NCI-H1417 treated with DMSO at 0.1 percent for 48 hours (cell line): Measurements from ENCODE around the gene BRAT1.

Source experiments
- DNase-seq: peaks from one replicate; lab custom pipeline; 2025; lab: John Stamatoyannopoulos, UW

Gene BRAT1

DNA sequence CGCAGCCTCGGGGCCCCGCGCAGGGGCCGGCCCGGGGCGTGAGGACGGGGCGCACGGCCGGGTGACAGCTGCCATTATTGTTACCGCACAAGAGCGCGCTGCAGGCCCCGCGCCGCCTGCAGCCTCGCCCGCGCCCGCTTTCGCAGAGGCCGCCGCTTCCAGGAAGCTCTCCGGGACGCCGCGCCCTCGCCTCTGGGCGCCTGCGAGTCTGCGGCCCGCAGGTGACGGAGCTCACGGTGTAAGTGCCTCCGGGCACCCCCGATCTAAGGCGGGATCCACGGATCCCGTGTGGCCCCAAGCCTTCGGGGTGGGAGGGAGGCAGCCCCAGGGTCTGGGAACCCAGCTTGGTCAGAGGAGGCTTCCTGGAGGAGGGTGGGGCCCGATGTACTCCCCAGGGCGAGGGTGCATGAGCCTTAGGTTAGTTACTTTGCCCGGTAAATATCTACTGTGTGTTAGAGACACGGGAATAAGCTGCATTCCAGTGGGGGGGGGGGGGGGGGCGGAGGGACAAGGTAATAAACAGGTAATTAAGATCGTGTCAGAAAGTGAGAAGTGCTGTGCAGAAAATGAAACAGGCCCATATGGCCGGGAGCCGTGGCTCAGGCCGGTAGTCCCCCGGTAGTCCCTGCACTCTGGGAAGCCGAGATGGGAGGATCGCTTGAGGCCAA, 4.1 kb upstream of the BRAT1 start:
- no peak for DNase-seq

DNA sequence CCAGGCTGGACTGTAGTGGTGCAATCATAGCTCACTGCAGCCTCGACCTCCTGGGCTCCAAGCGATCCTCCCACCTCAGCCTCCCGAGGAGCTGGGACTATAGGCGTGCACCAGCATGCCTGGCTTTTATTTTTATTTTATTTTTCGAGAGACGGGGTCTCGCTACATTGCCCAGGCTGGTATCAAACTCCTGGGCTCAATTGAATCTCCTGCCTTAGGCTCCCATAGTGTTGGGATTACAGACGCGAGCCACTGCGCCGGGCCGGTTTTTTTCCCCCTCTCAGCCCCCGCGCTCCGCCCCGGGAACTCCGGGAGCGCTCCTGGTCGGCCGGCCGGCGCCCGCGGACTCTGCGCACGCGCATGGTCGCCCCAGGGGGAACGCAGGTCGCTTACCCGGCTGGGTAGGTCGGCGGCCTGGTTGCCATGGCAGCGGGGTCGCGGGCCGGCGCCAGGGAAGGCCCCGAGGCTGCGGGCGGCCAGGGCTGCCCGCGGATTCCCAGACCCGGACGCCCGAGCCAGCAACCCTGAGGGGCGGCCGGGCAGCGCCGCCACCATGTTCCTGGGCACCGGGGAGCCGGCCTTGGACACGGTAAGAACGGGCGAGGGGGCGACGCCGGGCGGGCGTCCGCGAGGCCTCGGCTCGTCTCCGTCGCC, 3.4 kb upstream of the BRAT1 start, which contains the start of gene IQCE:
TSS of gene IQCE (plus strand) at position 351 of the 654 bp plus-strand sequence. CDS start at position 554, 203 bp downstream.
- peak; percentile 52 for DNase-seq

DNA sequence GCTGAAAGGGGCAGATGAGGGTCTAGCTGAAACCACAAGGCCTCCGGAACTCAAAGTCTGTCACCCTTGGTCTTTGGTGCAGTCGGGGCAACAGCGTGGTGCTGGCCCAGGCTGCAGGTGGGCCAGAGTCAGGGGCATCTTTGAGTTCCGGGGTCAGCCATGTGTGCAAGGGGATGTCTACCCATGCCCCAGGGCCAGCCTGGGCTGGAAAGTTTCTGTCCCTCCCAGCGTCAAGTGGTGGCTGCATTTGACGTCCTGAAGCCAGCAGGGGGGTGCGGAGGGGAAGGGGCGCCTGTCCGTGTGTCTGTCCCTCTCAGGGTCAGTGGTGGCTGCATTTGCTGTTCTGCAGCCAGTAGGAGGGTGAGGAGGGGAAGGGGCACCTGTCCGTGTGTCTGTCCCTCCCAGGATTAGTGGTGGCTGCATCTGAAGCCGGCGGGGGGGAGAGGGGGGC, 638 bp downstream of the BRAT1 start:
- DNase-seq, result no peak

DNA sequence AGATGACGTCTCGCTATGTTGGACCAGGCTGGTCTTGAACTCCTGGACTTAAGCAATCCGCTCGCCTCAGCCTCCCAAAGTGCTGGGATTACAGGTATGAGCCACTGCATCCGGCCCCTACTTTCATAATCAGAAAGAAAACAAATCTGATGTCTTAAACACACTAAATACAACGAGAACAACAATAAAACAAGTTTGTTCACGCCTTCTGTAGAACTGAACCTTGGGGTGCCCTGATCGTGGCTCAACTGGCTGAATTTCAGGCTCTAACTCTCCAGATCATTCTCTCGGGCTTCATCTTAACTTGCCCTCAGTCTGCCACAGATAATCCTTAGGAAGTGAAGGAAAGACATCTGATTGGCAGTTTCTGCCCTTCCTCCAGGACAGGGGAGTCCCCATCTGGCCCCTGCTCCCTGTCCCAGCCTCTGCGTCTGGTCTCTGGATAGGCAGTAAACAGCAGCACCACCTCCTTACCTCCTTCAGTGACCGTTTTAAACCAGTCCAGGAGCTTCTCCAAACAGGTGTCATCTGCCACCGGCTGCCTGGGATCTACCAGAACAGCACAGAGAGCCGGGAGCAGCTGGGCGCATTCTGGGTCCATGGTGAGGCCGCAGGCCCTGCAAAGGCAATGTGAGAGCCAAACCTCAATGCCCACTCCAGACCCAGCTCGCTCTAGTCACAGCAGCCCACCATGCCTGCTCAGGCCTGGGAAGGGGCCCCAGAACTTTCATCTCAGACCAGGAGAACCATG, 1.3 kb downstream of the BRAT1 start:
- DNase-seq, result no peak

DNA sequence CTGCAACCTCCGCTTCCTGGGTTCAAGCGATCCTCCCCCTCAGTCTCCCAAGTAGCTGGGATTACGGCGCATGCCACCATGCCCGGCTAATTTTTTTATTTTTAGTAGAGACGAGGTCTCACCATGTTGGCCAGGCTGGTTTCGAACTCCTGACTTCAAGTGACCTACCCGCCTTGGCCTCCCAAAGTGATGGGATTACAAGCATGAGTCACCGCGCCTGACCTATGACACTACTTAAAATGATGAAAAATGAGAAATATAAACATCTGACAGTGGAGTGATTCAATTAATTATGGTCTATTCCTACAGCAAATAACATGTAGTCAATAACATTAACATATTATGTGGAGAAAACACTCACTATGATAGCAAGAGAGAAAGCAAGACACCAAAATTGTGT, 2.2 kb downstream of the BRAT1 start:
- no peak for DNase-seq

DNA sequence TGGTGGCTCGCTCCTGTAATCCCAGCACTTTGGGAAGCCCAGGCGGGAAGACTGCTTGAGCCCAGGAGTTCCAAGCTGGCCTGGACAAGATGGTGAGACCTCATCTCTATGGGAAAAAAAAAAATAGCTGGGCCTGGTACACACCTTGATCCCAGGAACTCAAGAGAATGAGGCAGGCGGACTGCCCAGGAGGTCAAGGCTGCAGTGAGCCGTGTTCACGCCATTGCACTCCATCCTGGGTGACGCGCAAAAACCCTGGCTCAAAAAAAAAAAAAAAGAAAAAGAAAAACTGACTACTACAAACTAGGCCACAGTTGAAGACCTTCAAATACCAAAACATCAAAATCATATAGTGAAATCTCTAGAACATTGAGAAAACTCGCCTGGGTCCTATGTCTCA, 3.9 kb downstream of the BRAT1 start:
- DNase-seq, result no peak

DNA sequence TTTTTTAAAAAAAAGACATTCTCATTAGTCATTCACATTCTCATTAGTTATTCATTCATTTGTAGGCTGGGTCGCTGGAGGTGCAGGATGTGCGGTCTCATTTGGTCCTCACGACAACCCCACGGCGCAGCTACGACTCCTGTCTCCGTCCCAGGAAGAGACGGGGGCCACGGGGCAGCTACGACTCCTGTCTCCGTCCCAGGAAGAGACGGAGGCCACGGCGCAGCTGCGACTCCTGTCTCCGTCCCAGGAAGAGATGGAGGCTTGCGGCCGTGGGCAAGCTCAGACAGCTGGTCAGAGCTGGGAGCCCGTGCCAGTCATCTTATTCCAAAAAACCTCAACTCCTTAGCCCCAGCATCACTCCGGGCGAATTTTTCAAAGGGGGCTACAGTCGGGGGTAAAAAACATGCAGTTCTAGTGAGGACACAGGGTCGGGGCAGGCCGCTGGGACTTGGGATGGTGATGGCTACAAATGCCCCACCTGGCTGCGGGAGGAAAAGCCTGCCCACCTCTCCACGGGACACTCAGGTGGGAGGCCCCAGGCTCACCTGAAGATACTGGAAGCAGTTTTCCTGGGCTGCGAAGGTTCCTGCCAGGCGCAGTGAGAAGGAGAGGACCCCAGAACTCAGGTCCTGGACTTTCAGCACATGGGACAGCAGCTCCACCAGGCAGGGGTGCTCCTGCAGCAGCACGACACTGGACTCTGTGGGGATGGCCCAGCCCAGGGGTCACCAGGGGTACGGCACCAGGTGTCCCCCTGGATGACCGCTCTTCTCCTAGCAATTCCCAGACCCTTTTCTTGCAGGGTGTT, 8.3 kb downstream of the BRAT1 start:
- DNase-seq, result no peak

DNA sequence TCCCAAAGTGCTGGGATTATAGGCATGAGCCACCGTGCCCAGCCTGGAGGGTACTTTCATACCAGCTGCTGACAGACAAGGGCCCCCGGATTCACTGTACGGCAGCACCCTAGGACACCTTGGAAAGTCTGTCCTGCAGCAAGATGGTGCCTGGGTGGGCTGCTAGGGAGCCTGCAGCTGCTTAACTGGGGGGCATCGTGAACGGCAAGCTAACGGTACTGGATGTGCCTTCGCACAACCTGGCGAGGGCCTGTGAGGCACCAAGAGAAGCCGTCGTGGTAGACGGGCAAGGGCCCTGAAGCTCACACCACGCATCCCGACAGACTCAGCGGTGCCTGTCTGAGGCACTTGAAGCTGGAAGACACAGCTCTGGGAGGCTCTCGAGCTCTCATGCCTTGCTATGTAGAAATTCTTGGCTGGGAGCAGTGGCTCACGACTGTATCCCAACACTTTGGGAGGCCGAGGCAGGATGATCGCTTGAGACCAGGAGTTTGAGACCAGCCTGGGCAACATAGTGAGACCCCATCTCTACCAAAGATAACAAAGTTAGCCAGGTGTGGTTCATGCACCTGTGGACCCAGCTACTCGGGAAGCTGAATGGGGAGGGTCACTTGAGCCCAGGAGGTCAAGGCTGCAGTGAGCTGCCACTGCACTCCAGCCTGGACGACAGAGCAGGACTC, 9.4 kb downstream of the BRAT1 start:
- no peak for DNase-seq

DNA sequence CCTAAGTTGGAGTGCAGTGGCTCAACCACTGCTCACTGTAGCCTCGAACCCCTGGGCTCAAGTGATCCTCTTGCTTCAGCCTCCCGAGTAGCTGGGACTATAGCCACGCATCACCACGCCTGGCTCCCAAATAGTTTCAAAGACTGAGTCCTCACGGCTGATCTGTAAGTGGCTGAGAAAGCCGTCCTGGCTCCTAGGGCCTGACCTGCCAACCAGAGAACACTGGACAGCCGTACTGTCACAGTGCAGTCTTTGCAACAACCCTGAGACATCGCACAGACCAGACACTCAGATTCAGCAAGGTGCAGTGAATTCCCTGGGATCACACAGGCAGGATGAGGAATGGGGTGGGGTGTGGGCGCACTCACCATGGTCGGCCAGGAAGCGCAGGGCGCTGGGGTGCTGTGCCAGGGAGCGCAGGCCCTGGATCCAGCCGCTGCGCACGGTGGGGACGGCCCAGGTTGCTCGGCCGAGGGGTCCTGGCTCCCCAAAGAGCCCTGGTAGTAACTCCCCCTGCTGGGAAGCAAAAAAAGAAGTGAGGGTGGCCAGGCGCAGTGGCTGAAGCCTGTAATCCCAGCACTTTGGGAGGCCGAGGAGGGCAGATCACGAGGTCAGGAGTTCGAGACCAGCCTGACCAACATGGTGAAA, 10.7 kb downstream of the BRAT1 start:
- no peak for DNase-seq

DNA sequence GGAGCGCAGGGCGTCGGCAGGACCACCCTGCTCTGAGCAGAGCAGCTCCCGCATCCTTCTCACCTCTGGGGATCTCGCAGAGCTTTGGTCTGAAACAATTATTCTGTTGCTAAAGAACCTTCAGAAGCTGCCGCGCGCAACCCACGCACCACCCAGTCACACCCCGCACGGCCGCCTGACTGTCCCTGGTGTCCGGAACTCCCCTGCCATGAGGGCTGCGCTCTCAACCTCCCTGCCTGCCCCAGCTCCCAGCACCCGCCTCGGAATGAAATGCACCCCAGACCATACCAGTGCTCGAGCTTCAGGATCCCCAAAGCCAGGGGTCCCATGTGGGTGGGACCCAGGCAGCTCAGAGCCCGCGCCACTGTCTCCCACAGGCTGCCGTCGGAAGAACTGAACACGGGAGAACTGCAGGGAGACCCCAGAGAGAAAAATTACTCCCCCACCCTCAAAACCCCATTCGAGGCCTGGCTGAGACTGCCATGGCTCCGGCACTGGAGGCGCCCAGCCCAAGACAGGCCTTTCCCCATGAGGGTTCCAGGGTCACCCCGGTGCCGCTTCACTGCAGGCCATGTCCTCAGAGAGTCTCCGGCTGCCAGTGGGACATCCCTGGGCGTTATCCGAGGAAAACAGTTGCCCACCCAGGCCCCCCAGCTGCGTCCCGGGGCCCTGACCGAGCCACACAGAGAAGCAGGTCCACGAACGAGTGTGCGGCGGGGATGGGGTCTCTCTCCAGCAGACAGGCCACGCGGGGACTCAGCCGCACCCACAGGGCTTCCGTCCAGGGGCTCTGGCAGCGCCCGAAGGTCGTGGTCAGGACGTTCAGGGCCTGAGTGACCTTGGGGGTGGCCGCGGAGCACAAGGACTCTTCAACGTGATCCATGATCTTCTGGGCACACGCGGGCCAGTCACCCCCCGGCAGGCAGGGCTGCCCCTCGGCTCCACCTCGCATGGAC, 12.1 kb downstream of the BRAT1 start:
- DNase-seq, result no peak

DNA sequence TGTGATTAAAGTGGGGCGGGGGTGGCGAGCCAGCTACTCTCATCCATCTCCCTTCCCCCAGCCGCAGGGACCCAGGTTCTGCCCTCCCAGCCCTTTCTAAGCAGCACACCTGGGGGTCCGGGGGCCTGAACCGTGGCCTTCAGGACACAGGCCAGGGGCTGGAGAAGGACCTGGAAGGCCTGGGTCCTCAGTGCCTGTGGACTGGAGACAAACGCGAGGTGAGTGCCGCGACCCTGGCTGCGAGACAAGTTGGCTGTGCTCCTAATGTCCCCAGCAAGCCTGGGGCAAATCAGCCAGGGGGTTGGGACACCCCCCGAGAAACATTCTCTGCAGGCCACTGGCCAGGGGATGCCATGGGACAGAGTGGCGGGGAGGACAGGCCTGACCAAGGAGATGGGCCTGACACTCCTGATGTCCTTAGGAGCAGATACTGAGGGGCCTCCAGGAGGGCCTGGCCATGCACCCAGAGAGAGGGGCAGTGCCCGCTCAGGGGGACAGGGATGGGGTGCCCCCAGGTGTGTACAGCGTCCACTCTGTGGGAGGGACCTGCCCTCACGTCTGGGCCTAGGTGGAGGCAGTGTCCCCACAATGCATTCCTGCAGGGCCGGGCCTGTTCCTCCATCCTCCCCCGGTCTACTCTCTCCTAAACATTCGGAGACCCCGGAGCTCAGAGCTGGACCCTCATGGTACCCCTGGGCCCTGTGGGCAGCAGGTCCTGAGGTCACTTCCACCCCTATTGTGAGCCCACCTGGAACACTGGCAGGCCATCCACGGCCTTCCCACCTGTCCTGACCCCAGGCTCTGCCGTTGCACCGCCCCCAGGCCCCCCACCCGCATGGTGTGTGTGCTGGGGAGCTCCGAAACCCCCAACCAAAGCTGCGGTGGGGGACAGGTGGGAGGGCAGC, 13.1 kb downstream of the BRAT1 start:
- DNase-seq, result no peak

DNA sequence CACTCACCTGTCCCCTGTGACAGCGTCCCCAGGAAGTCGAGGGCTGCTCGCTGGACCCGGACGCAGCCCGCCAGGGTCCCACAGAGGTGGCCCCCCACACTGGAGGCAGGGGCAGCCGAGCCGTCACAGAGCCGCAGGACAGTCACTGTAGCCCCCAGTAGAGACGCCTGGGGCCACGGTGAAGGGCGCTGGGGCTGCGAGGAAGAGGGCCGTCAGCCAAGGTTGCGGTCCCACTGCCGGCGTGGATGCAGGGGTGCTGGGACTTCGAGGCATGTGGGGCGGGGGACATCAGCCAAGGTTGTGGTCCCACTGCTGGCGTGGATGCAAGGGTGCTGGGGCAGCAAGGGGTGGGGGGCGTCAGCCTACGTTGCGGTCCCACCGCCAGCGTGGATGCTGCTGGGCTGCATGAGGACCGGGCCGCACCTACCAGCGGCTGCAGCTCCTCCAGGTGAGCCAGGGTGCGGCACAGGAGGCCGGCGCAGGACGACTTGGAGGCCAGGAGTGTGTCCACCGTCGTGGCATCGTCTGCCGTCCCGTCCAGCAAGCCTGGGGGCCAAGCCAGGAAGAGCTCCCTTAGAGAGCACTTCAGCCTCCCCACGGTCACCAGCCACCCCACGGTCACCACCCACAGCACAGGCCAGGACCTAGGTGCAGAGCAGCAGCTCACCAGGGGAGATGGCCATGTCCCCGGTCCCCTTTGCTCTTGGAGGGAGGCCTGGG, 13.9 kb downstream of the BRAT1 start:
- DNase-seq, result no peak

DNA sequence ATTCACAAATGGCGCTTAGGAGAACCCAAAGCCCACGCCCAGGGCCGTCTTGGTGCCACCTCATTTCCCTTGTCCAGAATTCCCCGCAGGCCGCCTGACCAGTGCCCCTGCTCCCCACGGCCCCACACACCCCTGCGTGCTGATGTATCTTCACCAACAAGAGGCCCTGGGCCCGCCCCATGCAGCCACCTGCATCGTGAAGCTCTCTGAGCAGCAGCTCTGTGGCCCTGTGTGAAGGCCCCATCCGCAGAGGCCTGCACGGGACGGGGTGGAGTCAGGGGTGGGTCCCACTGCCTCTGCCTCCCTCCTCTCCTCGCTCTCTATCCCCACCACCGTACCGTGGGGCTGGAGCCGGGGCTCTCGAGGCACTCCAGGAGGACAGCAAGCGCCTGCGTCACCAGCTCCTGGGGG, 14.7 kb downstream of the BRAT1 start:
- no peak for DNase-seq

DNA sequence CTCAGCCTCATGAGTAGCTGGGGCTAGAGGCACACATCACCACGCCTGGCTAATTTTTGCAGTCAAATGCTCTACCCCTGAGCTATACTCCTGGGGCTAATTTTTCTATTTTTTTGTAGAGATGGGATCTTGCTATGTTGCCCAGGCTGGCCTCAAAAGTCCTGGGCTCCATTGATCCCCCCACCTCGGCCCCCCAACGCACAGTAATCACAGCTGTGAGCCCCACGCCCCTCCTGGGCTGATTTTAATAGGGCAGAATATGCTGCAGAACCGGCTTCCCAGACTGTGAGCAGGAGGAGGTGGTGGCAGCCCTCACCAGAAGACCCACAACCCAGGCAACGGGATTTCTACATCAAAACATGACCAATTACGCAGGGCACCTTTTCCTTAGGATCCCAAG, 15.2 kb downstream of the BRAT1 start:
- DNase-seq, result no peak

DNA sequence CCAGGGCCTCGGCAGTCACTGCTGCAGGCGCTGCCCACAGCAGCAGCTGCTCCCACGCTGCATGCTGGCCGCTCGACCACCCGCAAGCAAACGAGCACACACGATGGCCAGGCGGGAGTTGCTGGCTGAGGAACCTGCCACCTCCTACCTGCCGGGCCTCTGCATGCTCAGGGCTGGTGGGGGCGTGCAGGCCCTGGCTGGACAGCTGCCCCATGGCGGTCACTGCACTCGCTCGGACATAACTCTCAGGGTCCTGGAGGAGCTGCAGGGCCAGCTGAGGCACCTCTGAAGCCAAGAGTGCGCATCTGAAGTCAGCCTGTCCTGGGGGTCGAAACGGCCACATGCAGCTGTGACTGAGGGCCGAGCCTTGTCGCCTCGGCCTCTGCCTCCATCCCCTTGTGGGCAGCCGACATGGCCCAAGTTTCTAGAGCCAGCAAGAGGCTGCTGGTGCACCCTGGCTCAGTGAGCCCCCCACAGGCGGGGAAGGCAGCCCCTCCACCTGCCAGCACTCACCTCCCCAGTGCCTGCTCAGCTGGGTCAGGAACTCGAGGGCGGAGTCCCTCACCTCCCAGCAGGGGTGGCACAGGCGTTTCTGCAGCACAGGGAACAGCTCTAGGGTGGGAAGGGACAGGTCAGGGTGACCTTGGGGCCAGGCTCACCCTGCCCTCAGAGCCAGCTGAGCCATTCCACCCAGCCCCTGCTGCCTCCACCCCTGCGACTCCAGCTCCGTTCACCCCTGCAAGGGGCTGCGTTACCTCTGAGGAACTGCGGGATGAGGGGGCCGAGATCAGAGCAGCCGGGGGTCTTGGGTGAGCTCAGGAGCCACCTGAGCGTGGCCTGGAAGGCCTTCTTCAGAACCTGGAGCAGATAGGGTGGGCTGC, 16.1 kb downstream of the BRAT1 start:
- no peak for DNase-seq

DNA sequence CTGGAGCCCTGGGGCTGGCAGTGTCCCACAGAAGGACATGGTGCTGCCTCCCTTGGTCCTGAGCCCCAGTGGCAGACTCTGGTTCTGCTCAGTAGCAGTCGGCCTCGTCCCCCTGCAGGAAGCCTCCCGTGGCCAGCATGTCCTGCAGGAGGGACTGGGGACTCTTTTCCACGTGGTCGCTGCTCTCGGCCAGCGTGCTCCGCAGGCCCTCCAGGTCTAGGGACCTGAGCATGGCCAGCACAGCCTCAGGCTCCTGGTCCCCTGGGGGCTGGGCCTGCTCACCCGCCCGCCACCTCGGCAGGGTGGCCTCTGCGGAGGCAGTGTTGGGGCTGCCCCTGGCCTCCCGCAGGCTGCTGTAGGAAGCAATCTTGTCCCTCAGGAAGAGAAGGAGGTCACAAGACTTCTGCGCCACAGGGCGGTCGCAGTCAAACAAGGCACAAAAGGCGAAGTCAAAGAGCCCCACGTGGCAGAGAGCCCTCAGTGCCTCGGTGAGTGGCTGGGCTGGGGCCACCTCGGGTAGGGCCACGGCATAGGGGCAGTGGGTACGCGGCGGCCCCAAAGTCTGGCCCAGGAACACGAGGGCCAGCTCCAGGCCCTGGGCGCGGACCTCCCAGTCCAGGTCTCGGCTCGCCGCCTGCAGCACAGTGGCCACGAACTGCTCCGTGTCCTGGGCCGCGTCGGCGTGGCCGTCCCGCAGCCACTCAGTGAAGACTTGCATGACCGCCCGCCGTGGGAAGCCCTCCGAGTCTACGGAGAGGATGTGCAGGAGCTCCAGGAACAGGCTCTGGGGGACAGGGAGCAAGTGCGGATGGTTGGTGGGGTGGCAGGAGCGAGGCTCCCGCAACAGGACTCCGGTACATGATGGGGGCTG, 17.1 kb downstream of the BRAT1 start:
- no peak for DNase-seq
